Endometrial microvascular endothelial cells (primary cell): Measurements from ENCODE around the gene IMMP2L. TPM values are rescaled to one million over a fixed set of nuclear protein-coding genes. Genes with fewer than 3 reads are reported as not detected.

Experiments
- in situ Hi-C: cut with HindIII; loops from 2 replicates; pipeline ENCODE4 v1.10.0; 2017; ENCODE audit warnings: low sequenced_read_pairs, low pct_unique_long_range_greater_than_20kb; ENCODE audit errors: inconsistent ontology term
- total RNA-seq: library from RNA; depleted of rRNA; stranded (reverse); fragments of >200 nt; gene quantifications from one replicate; pipeline ENCODE4 v1.2.3, GENCODE V29; 2015; ENCODE audit errors: inconsistent ontology term

IMMP2L gene
- total RNA-seq, 1 donor from 2014 or later: 1.6 TPM

DNA sequence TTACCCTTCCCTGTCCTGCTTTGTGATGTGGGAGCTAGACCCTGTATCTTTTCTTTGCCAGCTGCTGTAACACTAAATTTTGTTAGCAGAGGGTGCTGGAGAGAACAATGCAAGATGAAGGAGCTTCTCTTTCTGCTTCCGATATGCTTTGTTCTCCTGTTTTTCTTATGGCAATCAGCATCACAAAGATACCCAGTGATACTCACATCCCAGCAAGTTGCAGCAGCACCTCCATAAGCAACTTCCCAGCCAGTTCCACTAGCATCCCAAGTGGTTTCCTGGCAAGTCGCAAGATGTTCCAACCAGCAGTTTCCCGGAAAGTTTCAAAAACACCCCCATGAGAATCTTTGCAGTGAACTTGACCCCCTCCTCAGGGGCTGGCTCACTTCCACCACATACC lies 148.6 kb downstream of the IMMP2L start:
- in situ Hi-C loops: no loop called here

DNA sequence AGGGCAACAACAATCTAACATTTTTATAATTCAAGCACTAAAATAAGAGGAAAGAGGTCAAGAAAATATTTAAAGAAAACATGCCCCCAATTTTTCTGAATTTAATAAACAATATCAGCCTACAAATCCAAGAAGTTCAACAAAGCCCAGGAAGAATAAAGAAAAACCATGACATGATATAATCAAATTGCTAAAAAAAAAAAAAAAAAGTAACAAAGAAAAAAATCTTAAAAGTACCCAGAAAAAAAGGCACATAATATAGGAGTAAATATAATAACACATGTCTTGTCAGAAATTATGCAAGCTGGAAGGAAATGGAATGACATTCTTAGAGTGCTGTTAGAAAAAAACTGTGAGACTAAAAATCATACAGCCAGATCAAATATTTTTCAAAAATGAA lies 151.4 kb downstream of the IMMP2L start:
- in situ Hi-C loops: no loop called here

DNA sequence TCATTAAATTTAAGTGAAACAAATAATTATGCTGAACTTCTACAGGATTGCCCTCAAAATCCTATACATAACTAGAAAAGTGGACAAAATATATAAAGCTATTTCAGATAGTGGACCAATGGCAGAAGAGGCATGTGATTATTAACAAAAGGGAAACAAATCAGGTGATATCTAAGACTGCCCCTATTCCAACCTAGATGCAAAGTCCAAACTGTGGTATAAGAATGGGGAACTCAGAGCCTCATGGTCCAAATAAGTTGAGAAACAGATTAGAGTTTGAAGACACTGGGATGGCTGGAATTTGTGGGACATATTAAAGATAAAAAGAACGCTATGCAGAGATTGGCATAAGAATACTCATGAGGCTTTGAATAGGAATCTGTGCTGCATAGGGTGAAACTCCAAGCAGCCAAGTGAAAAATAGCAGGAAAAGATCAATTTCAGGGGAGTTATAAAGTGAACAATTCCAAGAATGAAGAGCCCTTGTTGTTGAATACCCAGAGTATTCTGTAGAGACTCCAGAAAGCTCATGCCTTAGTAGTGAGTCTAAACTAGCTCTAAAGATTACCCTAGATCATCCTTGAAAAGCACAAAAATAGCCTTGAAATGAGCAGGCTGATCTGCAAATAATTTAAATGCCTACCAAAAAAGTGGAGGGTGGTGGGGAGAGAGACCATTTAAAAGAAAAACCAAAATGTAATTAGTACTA lies 152.4 kb downstream of the IMMP2L start:
- in situ Hi-C loops: no loop called here

DNA sequence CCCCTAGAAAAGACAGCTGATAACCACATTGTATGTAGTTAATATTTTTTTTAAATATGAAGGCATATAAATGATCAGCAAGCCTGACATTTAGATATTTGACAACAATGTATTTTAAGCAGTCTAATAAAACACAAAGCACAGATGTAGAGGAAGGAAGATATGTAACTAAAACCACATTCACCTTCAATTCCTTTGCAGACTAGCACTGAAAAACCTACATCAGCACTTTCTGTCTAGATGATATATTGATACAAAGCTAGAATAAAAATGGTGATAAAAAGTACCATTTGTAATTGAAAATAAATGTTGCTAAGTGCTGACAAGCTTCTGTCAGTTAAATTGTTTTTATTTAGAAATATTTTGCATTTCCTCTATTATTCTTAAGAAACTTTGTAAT lies 153.6 kb downstream of the IMMP2L start:
- in situ Hi-C loops: no loop called here

DNA sequence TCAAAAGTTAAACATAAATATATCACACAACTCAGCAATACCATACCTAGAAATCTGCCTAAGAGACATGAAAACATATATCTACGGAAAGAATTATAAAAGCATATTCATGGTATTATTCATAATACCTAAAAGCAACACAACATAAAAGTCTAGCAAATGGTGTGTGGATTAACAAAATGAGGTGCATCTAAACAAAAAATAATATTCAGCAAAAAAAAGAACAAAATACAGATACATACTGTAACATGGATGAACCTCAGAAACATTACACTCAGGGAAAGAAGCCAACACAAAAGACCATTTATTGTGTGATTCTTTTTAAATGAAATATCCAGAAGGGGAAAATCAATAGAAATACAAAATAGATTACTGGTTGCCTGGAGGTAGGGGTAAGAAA lies 155.0 kb downstream of the IMMP2L start:
- in situ Hi-C loops: no loop called here

DNA sequence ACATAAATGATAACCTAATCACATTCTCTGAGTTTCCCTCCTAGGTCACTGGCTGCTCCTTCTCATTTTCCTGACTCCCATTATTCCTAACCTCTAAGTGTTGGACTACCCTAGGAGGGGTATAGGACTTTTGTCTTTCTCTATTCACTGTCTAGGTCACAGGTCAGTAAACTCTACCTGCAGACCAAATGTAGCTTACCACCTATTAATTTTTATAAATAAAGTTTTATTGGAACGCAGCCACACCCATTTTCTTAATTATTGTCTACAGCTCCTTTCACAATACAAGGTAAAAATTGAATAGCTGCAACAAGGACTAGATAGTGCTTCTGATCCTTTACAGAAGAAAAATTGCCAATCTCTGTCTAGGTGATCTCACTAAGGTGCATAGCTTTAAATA lies 156.7 kb downstream of the IMMP2L start:
- in situ Hi-C loops: no loop called here

DNA sequence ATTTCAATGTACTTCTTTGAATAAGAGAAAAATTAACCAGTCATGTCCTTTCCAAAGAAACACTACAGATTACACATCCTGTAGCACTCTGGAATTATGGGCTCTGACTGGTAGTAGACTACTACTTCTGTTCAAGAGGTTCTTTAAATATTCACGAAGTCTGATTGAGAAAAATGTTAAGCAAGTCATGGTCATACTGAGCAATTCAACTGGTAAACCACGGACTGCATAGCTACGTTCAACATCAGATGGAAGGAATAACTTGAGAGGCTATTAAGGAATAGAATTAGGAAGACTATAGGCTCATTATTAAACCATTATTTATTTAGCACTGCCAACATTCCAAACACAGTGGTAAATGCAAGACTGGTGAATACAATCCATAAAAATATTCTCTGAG lies 160.8 kb downstream of the IMMP2L start:
- in situ Hi-C loops: no loop called here

DNA sequence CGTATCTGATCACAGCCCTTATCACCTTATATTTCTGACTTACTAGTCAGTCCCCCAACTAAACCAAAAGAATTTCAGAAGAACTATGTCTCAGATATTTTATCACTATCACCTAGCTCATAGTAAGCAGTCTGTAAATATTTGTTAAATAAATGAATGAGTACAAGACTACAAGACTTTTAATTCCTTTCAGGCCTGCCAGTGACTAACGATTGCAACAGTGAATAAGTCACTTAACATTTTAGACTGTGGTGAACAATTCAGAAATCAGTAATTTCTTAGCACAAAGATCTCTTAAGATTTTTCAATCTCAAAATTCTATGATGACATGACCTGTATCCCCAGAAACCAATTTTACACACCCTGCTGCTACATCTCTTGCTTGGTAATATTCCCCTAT lies 162.2 kb downstream of the IMMP2L start:
- in situ Hi-C loops: no loop called here

DNA sequence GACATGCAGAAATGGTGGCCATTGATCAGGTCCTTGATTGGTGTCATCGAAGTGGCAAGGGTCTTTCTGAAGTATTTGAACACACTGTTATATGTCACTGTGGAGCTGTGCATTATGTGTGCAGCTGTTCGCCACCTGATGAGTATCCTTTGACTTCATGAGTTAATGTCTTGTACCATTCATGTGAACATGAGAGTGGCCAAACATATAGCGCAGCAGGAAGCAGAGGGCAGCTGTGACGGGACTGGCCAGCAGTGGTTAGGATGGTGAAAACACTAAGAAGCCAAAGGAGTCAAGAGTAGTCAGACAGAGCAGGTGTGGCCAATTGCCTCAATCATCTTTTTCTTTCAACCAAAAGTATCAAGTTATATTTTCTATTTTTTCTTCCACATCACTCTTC lies 167.4 kb downstream of the IMMP2L start:
- in situ Hi-C loops: no loop called here

DNA sequence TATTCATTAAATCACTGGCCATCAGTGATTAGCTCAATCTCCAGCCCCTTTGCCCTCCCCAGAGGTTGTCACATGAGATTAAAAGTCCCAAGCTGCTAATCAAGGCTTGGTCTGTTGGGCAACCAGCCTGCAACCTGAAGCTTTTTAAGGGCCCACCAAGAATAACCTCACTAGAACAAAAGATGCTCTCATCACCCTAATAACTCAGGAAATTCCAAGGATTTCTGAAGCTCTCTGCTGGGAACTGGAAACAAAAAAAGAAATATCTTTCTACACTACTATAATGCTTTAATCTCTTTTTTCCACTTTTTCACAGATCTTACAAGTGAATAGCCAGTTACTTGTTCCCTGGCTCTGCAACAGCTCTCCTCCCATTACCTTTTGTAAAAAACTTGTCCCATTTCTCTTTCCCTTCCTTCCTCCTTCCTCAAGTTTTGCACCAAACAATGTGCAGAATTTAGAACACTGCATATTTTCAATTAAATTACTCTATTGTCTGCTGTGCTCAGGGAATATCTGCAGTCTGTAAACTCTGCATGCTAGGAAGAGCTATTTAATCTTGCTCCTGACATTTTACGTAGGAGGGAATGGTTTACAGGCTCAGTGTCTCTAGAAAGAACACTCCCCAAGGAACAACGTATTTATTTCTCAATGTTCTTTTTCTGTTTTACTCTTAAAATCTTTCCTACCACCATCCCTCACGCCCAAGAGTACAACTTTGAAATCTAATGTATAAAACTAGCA lies 169.1 kb downstream of the IMMP2L start:
- in situ Hi-C loops: no loop called here

DNA sequence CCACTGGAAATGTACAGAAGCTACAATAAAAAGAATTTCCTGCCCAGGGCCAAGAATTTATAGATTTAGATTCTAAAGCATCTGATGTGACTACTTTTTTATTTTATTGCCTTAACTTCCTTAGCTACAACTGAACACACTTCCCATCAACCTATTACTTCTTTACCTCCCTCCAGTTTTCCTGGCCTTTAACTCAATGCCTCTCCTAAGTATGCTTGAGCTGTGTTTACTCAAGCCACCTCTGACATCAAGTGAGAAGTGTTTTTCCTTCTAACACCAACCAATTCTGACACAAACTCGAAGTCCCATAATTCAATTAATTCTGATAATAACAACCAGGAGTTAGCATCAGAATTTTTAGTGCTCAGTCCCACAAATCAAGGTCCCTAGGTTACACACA lies 170.0 kb downstream of the IMMP2L start:
- in situ Hi-C loops: no loop called here

DNA sequence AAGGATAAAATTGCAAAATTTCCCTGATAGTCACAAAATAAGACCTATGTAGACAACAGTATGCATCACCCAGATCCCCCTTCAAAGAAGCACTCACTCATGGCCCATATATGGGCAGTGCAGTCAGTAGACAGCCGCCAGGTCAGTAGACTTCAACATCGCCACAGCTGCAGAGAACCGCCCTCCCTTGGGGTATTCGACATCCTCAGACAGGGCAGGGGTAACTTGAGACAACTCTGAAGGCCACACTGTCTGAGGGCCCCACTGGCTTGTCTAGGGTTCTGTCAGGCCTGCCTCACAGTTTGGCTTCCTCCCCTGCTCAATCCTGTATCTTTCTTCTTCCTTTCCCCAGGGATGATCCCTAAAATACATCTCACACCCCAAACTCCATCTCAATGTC lies 172.3 kb downstream of the IMMP2L start:
- in situ Hi-C loops: no loop called here

DNA sequence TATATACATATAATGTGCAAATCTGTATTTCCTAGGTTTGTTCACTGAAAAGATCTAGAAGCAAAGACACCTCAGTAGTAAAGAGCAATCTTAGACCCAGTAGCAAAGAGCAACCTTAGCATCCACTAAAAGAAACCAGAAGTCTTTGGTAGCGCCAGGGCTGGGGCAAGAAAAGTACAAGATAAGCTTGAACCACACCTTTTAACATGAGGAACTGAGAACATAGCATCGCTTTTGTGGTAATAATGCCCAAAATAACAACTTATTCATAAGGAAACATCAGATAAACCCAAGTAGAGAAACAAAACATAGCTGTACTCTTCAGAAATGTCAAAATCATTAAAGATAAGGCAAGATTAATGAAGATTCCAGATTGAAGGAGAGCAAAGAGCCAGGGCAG lies 173.4 kb downstream of the IMMP2L start:
- in situ Hi-C loops: no loop called here

DNA sequence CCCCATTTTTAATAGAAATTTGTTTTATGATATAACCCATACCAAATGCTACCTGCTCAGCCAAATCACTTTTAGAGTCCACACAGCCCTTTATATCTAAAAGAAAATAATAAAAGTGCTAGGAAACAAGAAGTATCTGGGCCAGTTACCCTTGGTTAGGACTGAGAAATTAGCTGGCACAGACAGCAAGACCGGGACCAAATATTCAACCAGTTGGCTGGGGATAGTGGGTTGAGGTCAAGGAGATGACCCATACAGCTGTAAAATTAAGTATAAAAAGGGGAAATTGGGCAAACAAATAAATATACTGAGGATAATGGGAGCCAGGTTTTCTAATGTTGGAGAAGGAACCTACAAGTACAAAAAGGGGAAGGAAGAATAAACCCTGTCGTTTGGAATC lies 174.3 kb downstream of the IMMP2L start:
- in situ Hi-C loops: no loop called here

DNA sequence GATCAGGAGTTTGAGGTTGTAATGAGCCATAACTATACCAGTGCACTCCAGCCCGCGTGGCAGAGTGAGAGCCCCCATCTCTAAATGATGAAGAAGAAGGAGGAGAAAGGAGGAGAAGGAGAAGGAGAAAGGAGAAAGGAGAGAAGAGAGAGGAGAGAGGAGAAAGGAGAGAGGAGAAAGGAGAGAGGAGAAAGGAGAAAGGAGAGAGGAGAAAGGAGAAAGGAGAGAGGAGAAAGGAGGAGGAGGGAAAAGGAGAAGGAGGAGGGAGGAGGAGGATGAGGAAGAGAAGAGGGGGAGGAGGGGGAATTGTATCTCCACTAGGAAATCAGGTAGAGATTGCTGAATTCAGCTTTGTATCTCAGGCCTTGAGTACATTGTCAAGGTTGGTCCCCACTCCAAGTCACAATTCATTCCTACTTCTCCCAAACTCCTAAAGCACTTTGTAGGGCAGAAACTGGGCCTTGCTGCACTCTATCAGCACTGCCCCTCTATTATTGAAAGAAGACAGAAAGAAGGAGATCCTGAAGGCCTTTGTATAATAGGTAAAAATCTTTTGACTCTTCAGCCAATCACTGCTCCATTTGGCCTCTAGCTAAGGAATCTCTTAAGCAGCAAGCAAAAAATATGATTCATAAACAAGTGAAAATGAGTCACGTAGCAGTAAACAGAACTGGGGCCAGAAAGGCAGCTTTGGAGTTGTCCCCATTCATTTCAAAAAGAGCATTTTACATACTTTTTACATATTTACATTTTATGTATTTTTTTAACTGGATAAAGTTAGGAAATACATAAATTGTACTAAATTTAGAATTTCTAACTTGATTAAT lies 178.0 kb downstream of the IMMP2L start:
- in situ Hi-C loops: no loop called here

DNA sequence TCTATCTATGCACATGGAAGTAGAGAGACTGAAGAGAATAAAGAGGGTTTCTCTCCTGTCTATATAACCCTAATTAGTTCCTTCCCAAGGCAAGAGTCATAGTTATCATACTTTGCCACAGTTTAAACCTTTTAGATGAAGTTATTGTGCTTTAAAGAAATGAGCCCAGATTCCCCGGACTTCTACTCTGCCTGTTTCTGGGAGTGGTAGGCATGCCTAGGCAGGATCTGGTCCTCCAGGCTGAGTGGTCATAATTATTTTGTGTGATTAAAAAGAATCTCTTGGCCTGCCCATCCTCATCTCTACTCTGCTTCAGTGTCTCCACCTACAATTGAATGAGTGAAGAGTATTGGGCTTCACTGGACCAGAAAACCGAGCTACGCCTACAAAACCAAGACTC lies 179.2 kb downstream of the IMMP2L start:
- in situ Hi-C loops: no loop called here

DNA sequence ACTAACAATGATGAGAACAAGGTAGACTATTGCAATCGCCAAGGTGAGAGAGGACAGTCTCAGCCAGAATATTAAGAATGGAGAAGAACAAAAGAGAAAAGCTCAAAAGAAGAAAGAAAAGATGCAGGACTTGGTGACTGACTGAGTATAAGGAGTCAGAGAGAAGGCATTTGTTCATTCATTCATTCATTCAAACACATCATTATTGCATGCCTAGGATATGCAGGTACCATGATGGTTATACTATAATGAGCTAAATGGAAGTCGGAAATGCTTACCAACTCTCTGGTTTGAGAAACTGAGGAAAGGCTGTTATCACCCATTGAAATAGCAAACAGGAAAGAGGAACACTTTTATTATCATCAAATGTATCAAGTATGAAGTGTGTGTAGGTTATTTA lies 180.7 kb downstream of the IMMP2L start:
- in situ Hi-C loops: no loop called here

DNA sequence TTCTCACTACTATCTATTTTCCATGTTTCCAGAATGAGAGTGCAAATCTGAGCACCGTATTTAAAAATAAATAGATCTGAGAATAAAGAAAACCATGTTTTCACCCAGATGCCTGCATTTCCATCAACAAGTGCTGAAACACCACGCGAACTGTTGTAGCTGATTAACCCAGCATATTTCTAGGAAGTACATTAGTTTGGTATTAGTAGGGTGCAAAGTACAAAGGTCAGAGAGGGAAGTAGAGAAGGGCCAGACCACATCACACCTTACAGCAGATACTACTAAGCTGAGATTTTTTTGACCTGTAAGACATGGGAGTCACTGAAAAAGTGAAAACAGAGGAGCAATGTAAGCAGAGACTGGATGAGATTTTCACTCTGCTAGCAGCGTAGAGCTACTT lies 181.3 kb downstream of the IMMP2L start:
- in situ Hi-C loops: no loop called here

DNA sequence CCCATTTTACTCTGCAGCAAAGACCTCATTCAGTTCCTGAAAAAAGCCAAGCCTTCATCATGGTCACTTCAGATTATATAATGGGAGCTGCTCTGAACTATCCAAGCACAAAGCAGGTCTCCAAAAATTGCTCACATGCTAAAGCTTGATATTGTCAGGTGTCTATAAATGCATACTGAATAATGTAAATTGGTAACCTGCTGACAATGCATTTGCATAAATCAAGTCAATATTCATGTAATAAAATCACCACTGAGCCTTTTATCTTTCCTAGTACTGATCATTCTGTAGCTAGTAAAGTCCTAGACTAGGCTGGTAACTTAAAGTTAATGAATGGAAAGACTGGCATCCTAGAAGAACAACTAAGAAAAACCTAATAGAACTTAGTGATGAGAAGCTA lies 188.3 kb downstream of the IMMP2L start:
- in situ Hi-C loops: no loop called here

DNA sequence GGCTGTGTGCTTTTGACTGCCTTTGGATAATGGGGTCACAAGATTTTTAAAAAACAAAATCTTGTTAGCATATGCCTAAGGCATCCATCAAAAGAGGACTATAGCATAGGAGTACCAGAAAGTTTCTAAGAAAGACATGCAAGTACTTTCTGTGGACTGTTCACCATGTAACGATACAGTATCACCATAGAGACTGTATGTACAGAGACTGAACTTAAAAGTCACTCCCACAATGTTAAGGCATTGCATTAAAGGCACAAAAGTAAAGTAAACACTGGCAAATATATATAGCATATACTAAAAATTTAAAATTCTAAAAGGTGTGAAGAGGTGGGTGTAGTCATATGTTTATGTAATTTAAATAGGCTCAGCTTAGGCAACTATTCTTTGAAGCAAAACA lies 190.9 kb downstream of the IMMP2L start:
- in situ Hi-C loops: no loop called here
